HEK293 (cell line): ENCODE results near the gene PTPRJ.

Source experiments
- FEZF1 ChIP-seq: fragments of 450-650 bp; formaldehyde crosslinking; IDR thresholded peaks from 2 replicates; pipeline ENCODE4 v1.5.1; 2016; ENCODE audit warnings: missing biosample characterization, missing genetic modification characterization
- YY2 ChIP-seq: fragments of 450-650 bp; formaldehyde crosslinking; IDR thresholded peaks from 2 replicates; pipeline ENCODE4 v1.5.1; 2016; ENCODE audit warnings: missing biosample characterization, missing genetic modification characterization
- ZBTB44 ChIP-seq: fragments of 450-650 bp; IDR thresholded peaks from 2 replicates; pipeline ENCODE4 v1.5.1; 2018; ENCODE audit warnings: missing biosample characterization, mild to moderate bottlenecking, missing genetic modification characterization
- ZBTB8A ChIP-seq: fragments of 450-650 bp; formaldehyde crosslinking; IDR thresholded peaks from 2 replicates; pipeline ENCODE4 v1.5.1; 2016; ENCODE audit warnings: missing biosample characterization, missing genetic modification characterization
- ZNF24 ChIP-seq: fragments of 450-650 bp; formaldehyde crosslinking; IDR thresholded peaks from 2 replicates; pipeline ENCODE4 v1.5.1; 2016; ENCODE audit warnings: missing biosample characterization, missing genetic modification characterization
- ZNF549 ChIP-seq: fragments of 450-650 bp; IDR thresholded peaks from 2 replicates; pipeline ENCODE4 v1.5.1; 2018; ENCODE audit warnings: missing biosample characterization, missing genetic modification characterization, mild to moderate bottlenecking, inconsistent platforms, moderate library complexity
- ZNF560 ChIP-seq: fragments of 450-650 bp; formaldehyde crosslinking; IDR thresholded peaks from 2 replicates; pipeline ENCODE4 v1.5.1; 2017; ENCODE audit warnings: missing biosample characterization, missing genetic modification characterization, borderline replicate concordance
- ZSCAN4 ChIP-seq: fragments of 450-650 bp; formaldehyde crosslinking; IDR thresholded peaks from 2 replicates; pipeline ENCODE4 v1.5.1; 2017; ENCODE audit warnings: missing biosample characterization, missing genetic modification characterization
- TF ChIP-seq, protein P1 (sequence below): fragments of 450-650 bp; formaldehyde crosslinking; IDR thresholded peaks from 2 replicates; pipeline ENCODE4 v1.5.1; 2016; ENCODE audit warnings: missing biosample characterization, missing genetic modification characterization
- TF ChIP-seq, protein P2 (sequence below): fragments of 450-650 bp; formaldehyde crosslinking; IDR thresholded peaks from 2 replicates; pipeline ENCODE4 v1.5.1; 2016; ENCODE audit warnings: missing biosample characterization, missing genetic modification characterization, low read depth
- TF ChIP-seq, protein P3 (sequence below): fragments of 450-650 bp; formaldehyde crosslinking; IDR thresholded peaks from 2 replicates; pipeline ENCODE4 v1.5.1; 2016; ENCODE audit warnings: missing biosample characterization, missing genetic modification characterization, low read depth

- TF ChIP-seq ZBTB44 (tag by site-specific recombination) = no peak
- TF ChIP-seq, protein P1, sequence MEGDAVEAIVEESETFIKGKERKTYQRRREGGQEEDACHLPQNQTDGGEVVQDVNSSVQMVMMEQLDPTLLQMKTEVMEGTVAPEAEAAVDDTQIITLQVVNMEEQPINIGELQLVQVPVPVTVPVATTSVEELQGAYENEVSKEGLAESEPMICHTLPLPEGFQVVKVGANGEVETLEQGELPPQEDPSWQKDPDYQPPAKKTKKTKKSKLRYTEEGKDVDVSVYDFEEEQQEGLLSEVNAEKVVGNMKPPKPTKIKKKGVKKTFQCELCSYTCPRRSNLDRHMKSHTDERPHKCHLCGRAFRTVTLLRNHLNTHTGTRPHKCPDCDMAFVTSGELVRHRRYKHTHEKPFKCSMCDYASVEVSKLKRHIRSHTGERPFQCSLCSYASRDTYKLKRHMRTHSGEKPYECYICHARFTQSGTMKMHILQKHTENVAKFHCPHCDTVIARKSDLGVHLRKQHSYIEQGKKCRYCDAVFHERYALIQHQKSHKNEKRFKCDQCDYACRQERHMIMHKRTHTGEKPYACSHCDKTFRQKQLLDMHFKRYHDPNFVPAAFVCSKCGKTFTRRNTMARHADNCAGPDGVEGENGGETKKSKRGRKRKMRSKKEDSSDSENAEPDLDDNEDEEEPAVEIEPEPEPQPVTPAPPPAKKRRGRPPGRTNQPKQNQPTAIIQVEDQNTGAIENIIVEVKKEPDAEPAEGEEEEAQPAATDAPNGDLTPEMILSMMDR (tag by site-specific recombination) = no peak
- TF ChIP-seq ZSCAN4 (tag by site-specific recombination) = no peak
- TF ChIP-seq, protein P2, sequence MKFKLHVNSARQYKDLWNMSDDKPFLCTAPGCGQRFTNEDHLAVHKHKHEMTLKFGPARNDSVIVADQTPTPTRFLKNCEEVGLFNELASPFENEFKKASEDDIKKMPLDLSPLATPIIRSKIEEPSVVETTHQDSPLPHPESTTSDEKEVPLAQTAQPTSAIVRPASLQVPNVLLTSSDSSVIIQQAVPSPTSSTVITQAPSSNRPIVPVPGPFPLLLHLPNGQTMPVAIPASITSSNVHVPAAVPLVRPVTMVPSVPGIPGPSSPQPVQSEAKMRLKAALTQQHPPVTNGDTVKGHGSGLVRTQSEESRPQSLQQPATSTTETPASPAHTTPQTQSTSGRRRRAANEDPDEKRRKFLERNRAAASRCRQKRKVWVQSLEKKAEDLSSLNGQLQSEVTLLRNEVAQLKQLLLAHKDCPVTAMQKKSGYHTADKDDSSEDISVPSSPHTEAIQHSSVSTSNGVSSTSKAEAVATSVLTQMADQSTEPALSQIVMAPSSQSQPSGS = no peak
- TF ChIP-seq FEZF1 (tag by site-specific recombination) = no peak
- TF ChIP-seq ZNF24 (tag by site-specific recombination) = no peak
- TF ChIP-seq ZNF549 (tag by site-specific recombination) = no peak
- TF ChIP-seq YY2 (tag by site-specific recombination) = no peak
- no peak for TF ChIP-seq ZNF560 (tag by site-specific recombination)
- TF ChIP-seq, protein P3, sequence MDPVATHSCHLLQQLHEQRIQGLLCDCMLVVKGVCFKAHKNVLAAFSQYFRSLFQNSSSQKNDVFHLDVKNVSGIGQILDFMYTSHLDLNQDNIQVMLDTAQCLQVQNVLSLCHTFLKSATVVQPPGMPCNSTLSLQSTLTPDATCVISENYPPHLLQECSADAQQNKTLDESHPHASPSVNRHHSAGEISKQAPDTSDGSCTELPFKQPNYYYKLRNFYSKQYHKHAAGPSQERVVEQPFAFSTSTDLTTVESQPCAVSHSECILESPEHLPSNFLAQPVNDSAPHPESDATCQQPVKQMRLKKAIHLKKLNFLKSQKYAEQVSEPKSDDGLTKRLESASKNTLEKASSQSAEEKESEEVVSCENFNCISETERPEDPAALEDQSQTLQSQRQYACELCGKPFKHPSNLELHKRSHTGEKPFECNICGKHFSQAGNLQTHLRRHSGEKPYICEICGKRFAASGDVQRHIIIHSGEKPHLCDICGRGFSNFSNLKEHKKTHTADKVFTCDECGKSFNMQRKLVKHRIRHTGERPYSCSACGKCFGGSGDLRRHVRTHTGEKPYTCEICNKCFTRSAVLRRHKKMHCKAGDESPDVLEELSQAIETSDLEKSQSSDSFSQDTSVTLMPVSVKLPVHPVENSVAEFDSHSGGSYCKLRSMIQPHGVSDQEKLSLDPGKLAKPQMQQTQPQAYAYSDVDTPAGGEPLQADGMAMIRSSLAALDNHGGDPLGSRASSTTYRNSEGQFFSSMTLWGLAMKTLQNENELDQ (tag by site-specific recombination) = no peak
- TF ChIP-seq ZBTB8A = no peak
These were observed 25.5 kb downstream of the PTPRJ start for GRCh38 chr11:48005831-48006270.
